ENCODE measurements around the gene TNPO1. TPM values are rescaled to one million over a fixed set of nuclear protein-coding genes. Genes with fewer than 3 reads are reported as not detected.

The TNPO1 gene
- total RNA-seq, 1 donor from 2014 or later = 72.7 TPM

GRCh38 chr5:72959257-72959656 lies 142.8 kb downstream of the TNPO1 start:
- no peaks in the 10 kb centered on the region for H3K27me3 ChIP-seq
- intact Hi-C loops (cut with DNase I) = no loop called here
- H3K36me3 ChIP-seq = no peaks in the 10 kb centered on the region
- H3K4me1 ChIP-seq = peaks cover 31% of the 10 kb centered on the region
- H3K27ac ChIP-seq = no peak overlapping the region
- no peak for TF ChIP-seq POLR2A (IDR thresholded peaks at IDR 0.05)
- no peak for TF ChIP-seq CTCF (IDR thresholded peaks at IDR 0.05)
- no peak for TF ChIP-seq POLR2AphosphoS5 (IDR thresholded peaks at IDR 0.05; ENCODE audit: insufficient read depth in 1 of 2, low read depth in 1 of 2)
- no peaks in the 10 kb centered on the region for H3K9me3 ChIP-seq
- DNase-seq (ENCODE audit: extremely low spot score in 2 of 2) = no peak
- no peak overlapping the region for H3K4me3 ChIP-seq

Small RNA genes within 50 kb of the gene (microRNA-seq; reads per million reads assigned to microRNA genes)
- not detected for gene MIR4804 (ENCODE audit: borderline number of aligned reads, borderline replicate concordance)

Small RNA genes within 50 kb of the gene (small RNA-seq; reads per million reads assigned to genes)
- gene MIR4804 = not detected
- not detected for gene RF00019

Other genes with a start within 250 kb of the TNPO1 start
- 32.9 TPM for gene FCHO2, start 139.4 kb downstream of the TNPO1 start, total RNA-seq